DND-41 (cell line): ENCODE data around the gene ABCG4.

Experiments
- ATAC-seq: fragments of 200-7000 bp; cut with Tn5 transposase; 3 replicates; pipeline ENCODE4 v1.9.1; 2021; ENCODE audit warnings: low read depth; ENCODE audit not compliant: insufficient read depth
- DNase-seq: peaks from one replicate; pipeline ENCODE4 v3.0.0-alpha.2; 2020
- H2AFZ ChIP-seq: 2 replicates; pipeline ENCODE4 v1.6.0; 2012; ENCODE audit warnings: low read depth, low read length
- H3K27ac ChIP-seq: 2 replicates; pipeline ENCODE4 v1.5.1; 2012; ENCODE audit warnings: low read length, inconsistent platforms
- H3K27me3 ChIP-seq: fragments of 200-600 bp; sonication (generic); 2 replicates; pipeline ENCODE4 v1.6.0; 2012; ENCODE audit warnings: low read length, mild to moderate bottlenecking, inconsistent platforms; ENCODE audit not compliant: insufficient read depth, poor library complexity
- H3K36me3 ChIP-seq: 2 replicates; pipeline ENCODE4 v1.5.1; 2012; ENCODE audit warnings: low read length, inconsistent platforms; ENCODE audit not compliant: insufficient read depth
- H3K4me1 ChIP-seq: 2 replicates; pipeline ENCODE4 v1.5.1; 2012; ENCODE audit warnings: mild to moderate bottlenecking, low read length; ENCODE audit not compliant: insufficient read depth
- H3K4me2 ChIP-seq: 2 replicates; pipeline ENCODE4 v1.6.0; 2012; ENCODE audit warnings: mild to moderate bottlenecking, moderate library complexity, low read length, inconsistent platforms; ENCODE audit not compliant: insufficient read depth
- H3K4me3 ChIP-seq, 2 experiments: fragments of 200-600 bp in 1 of 2; shearing (Covaris generic) in 1 of 2; 2 replicates each; pipeline ENCODE4 v1.5.1; 2012 to 2016; ENCODE audit warnings: inconsistent platforms in 2 of 2, low read length in 2 of 2, mild to moderate bottlenecking in 2 of 2, low read depth in 1 of 2, moderate library complexity in 1 of 2
- H3K79me2 ChIP-seq: 2 replicates; pipeline ENCODE4 v1.6.0; 2012; ENCODE audit warnings: low read length, inconsistent platforms; ENCODE audit not compliant: insufficient read depth
- H3K9ac ChIP-seq: 2 replicates; pipeline ENCODE4 v1.6.0; 2012; ENCODE audit warnings: low read depth, mild to moderate bottlenecking, inconsistent platforms, low read length, moderate library complexity
- H3K9me3 ChIP-seq: 2 replicates; pipeline ENCODE4 v1.5.1; 2012; ENCODE audit warnings: low read length, moderate library complexity, mild to moderate bottlenecking, inconsistent platforms; ENCODE audit not compliant: insufficient read depth, severe bottlenecking
- H4K20me1 ChIP-seq: 2 replicates; pipeline ENCODE4 v1.6.0; 2012; ENCODE audit warnings: low read length; ENCODE audit not compliant: insufficient read depth
- CTCF ChIP-seq: IDR thresholded peaks from 2 replicates; pipeline ENCODE4 v1.5.1; 2012; ENCODE audit warnings: borderline replicate concordance, low read length, moderate library complexity, mild to moderate bottlenecking; ENCODE audit not compliant: poor library complexity, severe bottlenecking; ENCODE audit errors: extremely low read depth
- EZH2 ChIP-seq: IDR thresholded peaks from 3 replicates; pipeline ENCODE4 v1.6.1; 2012; ENCODE audit warnings: borderline replicate concordance, low read depth, mild to moderate bottlenecking, moderate library complexity, low read length, inconsistent platforms; ENCODE audit not compliant: severe bottlenecking

ABCG4 gene

GRCh38 chr11:119147604-119148333 is 1.1 kb upstream of the ABCG4 start:
- peak; percentile 53 for DNase-seq
- H3K9ac ChIP-seq = no peak overlapping the region
- H3K79me2 ChIP-seq = no peaks in the 10 kb centered on the region
- peaks cover 61% of the 10 kb centered on the region for H3K27me3 ChIP-seq
- TF ChIP-seq CTCF (no peak), EZH2 (no peak)
- no peak overlapping the region for H3K27ac ChIP-seq
- peaks cover 8% of the 10 kb centered on the region; the same call in 1 of the 2 replicates for H4K20me1 ChIP-seq
- H3K4me3 ChIP-seq = no peak overlapping the region
- peak overlapping the region; percentile 80; the same call in 1 of the 2 replicates for H2AFZ ChIP-seq
- H3K9me3 ChIP-seq = no peaks in the 10 kb centered on the region
- H3K4me1 ChIP-seq = peaks cover 19% of the 10 kb centered on the region
- ATAC-seq = peak; percentile 77
- peak overlapping the region; percentile 85; the same call in 1 of the 2 replicates for H3K4me2 ChIP-seq
- no peaks in the 10 kb centered on the region for H3K36me3 ChIP-seq

GRCh38 chr11:119148720-119149017 is 183 bp upstream of the ABCG4 start:
- ATAC-seq = no peak
- Histone ChIP-seq H4K20me1 (peaks cover 8% of the 10 kb centered on the region; the same call in 1 of the 2 replicates), H3K4me3 (peak overlapping the region; percentile 13 to 59; a peak in 3 of 4 replicates), H2AFZ (peak overlapping the region; percentile 80), H3K4me2 (peak overlapping the region; percentile 85), H3K27me3 (peaks cover 61% of the 10 kb centered on the region), H3K79me2 (no peaks in the 10 kb centered on the region), H3K9ac (peak overlapping the region; percentile 49), H3K36me3 (no peaks in the 10 kb centered on the region), H3K9me3 (no peaks in the 10 kb centered on the region), H3K27ac (no peak overlapping the region), H3K4me1 (peaks cover 19% of the 10 kb centered on the region)
- no peak for DNase-seq
- no peak for TF ChIP-seq CTCF
- peak; percentile 94 for TF ChIP-seq EZH2

DNA sequence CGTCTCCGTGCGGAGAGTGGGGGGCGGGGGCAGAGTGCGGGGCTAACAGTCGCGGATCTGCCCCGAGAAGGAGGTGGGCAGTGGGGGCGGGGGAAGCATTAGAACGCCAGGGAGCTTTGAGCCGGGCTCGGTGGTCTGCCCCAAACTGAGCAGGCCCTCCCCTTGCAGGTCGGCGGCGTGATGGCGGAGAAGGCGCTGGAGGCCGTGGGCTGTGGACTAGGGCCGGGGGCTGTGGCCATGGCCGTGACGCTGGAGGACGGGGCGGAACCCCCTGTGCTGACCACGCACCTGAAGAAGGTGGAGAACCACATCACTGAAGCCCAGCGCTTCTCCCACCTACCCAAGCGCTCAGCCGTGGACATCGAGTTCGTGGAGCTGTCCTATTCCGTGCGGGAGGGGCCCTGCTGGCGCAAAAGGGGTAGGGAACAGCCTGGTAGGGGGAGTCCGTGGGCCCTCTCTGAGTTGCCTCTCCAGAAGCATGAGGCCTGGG is 979 bp downstream of the ABCG4 start:
- no peak overlapping the region for H3K4me3 ChIP-seq
- H2AFZ ChIP-seq = no peak overlapping the region
- no peak overlapping the region for H3K9ac ChIP-seq

More for the DNA sequence above, 979 bp downstream of the ABCG4 start:
- Histone ChIP-seq H3K79me2 (no peaks in the 10 kb centered on the region), H4K20me1 (peaks cover 8% of the 10 kb centered on the region; the same call in 1 of the 2 replicates), H3K4me2 (0 out of 2 replicates have a peak overlapping the region, but pooled peaks have one; percentile 85), H3K27ac (no peak overlapping the region), H3K9me3 (no peaks in the 10 kb centered on the region), H3K27me3 (peaks cover 60% of the 10 kb centered on the region), H3K36me3 (no peaks in the 10 kb centered on the region), H3K4me1 (peaks cover 19% of the 10 kb centered on the region)
- ATAC-seq (no peak), DNase-seq (no peak)
- TF ChIP-seq EZH2 (no peak), CTCF (no peak)
